ENCODE data around the gene RNF183. TPM values are rescaled to one million over a fixed set of nuclear protein-coding genes. Genes with fewer than 3 reads are reported as not detected.
A peak's percentile ranks its signal among the peaks of the same experiment; 100 is the strongest.

RNF183 gene
- total and polyA plus RNA-seq, 2 of the 4 experiments (the other 2 are of a cell fraction): not detected

DNA sequence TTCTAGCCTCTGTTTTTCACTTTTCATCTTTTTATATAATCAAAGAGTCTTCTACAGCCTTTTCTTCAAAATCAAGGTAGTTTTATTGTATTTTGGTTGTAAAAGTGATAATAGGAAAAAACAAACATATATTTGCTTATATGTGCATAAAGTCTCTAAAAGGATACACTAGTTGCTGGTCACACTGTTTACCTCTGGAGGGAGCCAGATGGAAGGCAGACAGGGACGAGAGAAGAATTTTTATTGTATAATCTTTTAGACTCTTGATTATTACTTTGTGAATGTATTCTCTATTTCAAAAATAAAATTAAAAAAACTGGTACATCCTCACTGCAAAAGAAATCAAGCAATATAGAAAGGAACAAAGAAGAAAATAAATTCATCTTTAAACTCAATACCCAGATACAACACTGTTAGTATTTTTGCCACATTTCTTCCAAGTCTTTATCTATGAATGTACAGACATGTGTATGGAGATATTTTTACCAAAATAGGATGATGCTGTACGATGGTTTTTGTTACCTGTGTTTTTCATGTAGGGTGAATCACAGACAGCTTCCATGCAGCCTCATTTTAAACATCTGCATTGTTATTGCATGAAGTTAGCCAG lies 6.1 kb upstream of the RNF183 start:
- ChIA-PET POLR2A (ENCODE audit: unreplicated experiment) (no interaction called here), CTCF (interaction anchor here (0.6 to 1.1 kb wide), 3 partner anchors 278 to 350 kb away, joined by 3 to 8 read pairs (median 4); no protein-coding TSS in a partner anchor)
- Histone ChIP-seq H3K4me3 (ENCODE audit: insufficient read depth, low read depth, low read length) (no peak overlapping the region), H2BK20ac (ENCODE audit: low read depth, low read length) (no peak overlapping the region), H2BK5ac (ENCODE audit: low read depth, low read length, poor library complexity, severe bottlenecking) (no peak overlapping the region), H4K20me1 (ENCODE audit: insufficient read depth, low read length) (no peaks in the 10 kb centered on the region), H3K9me1 (ENCODE audit: insufficient read depth, low read length) (no peaks in the 10 kb centered on the region), H3K4ac (ENCODE audit: low read depth, low read length) (no peak overlapping the region), H3K36me3 (ENCODE audit: control insufficient read depth, insufficient read depth, low read length) (no peaks in the 10 kb centered on the region), H2BK120ac (ENCODE audit: low read depth, low read length) (no peak overlapping the region), H3K9me3 (ENCODE audit: control insufficient read depth, insufficient read depth, low read length) (no peaks in the 10 kb centered on the region), H3K9ac (ENCODE audit: low read depth, low read length) (no peak overlapping the region), H3K56ac (ENCODE audit: extremely low read depth, insufficient read depth, low read length) (no peak overlapping the region), H2AK9ac (replicated peaks; ENCODE audit: low read depth, low read length, poor library complexity) (no peak overlapping the region), H3K4me1 (ENCODE audit: control insufficient read depth, insufficient read depth, low read length) (no peaks in the 10 kb centered on the region), H3K79me1 (ENCODE audit: low read depth in 1 of 2, low read length in 2 of 2) (no peaks in the 10 kb centered on the region), H2AFZ (replicated peaks; ENCODE audit: low read length, poor library complexity) (no peak overlapping the region), H3K4me2 (ENCODE audit: low read depth, low read length) (no peak overlapping the region), H3K14ac (replicated peaks; ENCODE audit: low read depth, low read length) (no peak overlapping the region), H3K23ac (ENCODE audit: low read depth, low read length) (no peak overlapping the region), H3K27me3 (ENCODE audit: control insufficient read depth, insufficient read depth, low read length) (peaks cover 10% of the 10 kb centered on the region; the same call in 1 of the 2 replicates), H4K91ac (ENCODE audit: insufficient read depth, low read depth, low read length) (no peak overlapping the region), H4K5ac (ENCODE audit: low read depth, low read length) (no peak overlapping the region), H2AK5ac (ENCODE audit: low read depth, low read length) (no peak overlapping the region), H2BK15ac (ENCODE audit: low read depth, low read length) (no peak overlapping the region), H3K18ac (ENCODE audit: low read depth, low read length) (no peak overlapping the region), H3K27ac (ENCODE audit: insufficient read depth, low read length) (no peak overlapping the region), H4K8ac (ENCODE audit: low read depth in 2 of 2, low read length in 2 of 2) (no peak overlapping the region)
- DNase-seq (peak; percentile 59), ATAC-seq (ENCODE audit: low read depth) (peak; percentile 88)
- dilution Hi-C loops (cut with HindIII; ENCODE audit: low sequenced_read_pairs, unreplicated experiment): no loop called here
- no TSS peak for BruUV-seq (replicated peaks)
- TF ChIP-seq NFE2L2 (IDR thresholded peaks at IDR 0.05; ENCODE audit: low read depth, low read length) (no peak), RAD21 (IDR thresholded peaks at IDR 0.05; ENCODE audit: low read length) (peak; percentile 83), POLR2A (IDR thresholded peaks at IDR 0.05; ENCODE audit: low read depth, low read length) (no peak), MXI1 (IDR thresholded peaks at IDR 0.05; ENCODE audit: borderline replicate concordance, low read depth, low read length) (no peak), SMC3 (IDR thresholded peaks at IDR 0.05; ENCODE audit: low read depth, low read length) (peak; percentile 76), RFX5 (IDR thresholded peaks at IDR 0.05; ENCODE audit: low read depth, low read length) (no peak), MAZ (IDR thresholded peaks at IDR 0.05; ENCODE audit: borderline replicate concordance, low read depth, low read length) (no peak), BHLHE40 (IDR thresholded peaks at IDR 0.05; ENCODE audit: low read depth, low read length) (no peak), MAFK (IDR thresholded peaks at IDR 0.05; ENCODE audit: low read depth, low read length) (peak; percentile 22; the same call in 1 of the 2 replicates), RCOR1 (IDR thresholded peaks at IDR 0.05; ENCODE audit: insufficient replicate concordance, low read length) (no peak)
- TF ChIP-seq, protein P1, sequence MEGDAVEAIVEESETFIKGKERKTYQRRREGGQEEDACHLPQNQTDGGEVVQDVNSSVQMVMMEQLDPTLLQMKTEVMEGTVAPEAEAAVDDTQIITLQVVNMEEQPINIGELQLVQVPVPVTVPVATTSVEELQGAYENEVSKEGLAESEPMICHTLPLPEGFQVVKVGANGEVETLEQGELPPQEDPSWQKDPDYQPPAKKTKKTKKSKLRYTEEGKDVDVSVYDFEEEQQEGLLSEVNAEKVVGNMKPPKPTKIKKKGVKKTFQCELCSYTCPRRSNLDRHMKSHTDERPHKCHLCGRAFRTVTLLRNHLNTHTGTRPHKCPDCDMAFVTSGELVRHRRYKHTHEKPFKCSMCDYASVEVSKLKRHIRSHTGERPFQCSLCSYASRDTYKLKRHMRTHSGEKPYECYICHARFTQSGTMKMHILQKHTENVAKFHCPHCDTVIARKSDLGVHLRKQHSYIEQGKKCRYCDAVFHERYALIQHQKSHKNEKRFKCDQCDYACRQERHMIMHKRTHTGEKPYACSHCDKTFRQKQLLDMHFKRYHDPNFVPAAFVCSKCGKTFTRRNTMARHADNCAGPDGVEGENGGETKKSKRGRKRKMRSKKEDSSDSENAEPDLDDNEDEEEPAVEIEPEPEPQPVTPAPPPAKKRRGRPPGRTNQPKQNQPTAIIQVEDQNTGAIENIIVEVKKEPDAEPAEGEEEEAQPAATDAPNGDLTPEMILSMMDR (conservative IDR thresholded peaks at IDR 0.05; ENCODE audit: low read depth, low read length): peak; percentile 87
- TF ChIP-seq, protein P2, sequence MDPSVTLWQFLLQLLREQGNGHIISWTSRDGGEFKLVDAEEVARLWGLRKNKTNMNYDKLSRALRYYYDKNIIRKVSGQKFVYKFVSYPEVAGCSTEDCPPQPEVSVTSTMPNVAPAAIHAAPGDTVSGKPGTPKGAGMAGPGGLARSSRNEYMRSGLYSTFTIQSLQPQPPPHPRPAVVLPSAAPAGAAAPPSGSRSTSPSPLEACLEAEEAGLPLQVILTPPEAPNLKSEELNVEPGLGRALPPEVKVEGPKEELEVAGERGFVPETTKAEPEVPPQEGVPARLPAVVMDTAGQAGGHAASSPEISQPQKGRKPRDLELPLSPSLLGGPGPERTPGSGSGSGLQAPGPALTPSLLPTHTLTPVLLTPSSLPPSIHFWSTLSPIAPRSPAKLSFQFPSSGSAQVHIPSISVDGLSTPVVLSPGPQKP (IDR thresholded peaks at IDR 0.05; ENCODE audit: borderline replicate concordance, low read depth, low read length): no peak
- intact Hi-C loops (cut with micrococcal nuclease): loop anchor here (1.0 to 2.0 kb wide), 3 partner anchors 98 to 349 kb away; no protein-coding TSS in a partner anchor
- no CpG with 5 or more reads among the region's 2 CpGs for WGBS, 2 experiments (ENCODE audit: extremely low coverage in 2 of 2, insufficient read length in 1 of 2)
- in situ Hi-C loops (cut with MboI; ENCODE audit: low sequenced_read_pairs): loop anchor here (10.0 kb wide), 1 partner anchor 345 kb away; no protein-coding TSS in a partner anchor
